Keratinocyte (primary cell): ENCODE data around the gene KCNH8.

Experiments
- CTCF ChIP-seq, 3 experiments: IDR thresholded peaks in 1 of 3; conservative IDR thresholded peaks in 1 of 3; optimal IDR thresholded peaks in 1 of 3; 2 replicates in 2 of 3; 3 replicates in 1 of 3; pipeline versions ENCODE3 to v1.5.1; 2011; ENCODE audit warnings: low read length in 3 of 3, mild to moderate bottlenecking in 3 of 3, moderate library complexity in 2 of 3, control low read depth in 1 of 3, inconsistent platforms in 1 of 3; ENCODE audit not compliant: insufficient read depth in 2 of 3; ENCODE audit errors: extremely low read depth in 1 of 3
- EZH2 ChIP-seq: IDR thresholded peaks from one replicate; pipeline ENCODE4 v1.6.1; 2012; ENCODE audit warnings: inconsistent platforms, mild to moderate bottlenecking, low read length, moderate library complexity

DNA sequence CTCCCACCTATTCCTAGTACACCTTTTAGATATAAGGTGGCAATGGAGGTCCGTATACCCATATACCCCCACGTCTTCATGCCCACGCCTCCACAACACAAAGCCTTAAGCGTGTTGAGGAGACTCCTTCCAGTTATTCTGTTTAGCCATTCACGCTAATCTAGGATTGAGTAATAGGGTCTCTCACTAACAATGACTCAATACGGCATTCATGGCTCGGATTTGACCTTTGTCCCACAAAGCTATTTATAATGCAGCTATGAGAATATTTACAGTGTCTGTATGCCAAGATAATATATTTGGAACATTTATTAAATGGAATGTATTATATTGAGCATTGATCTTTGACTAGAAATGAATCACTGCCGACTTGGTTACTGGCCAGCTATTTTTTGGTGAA lies 215.8 kb downstream of the KCNH8 start:
- no peak for TF ChIP-seq CTCF (optimal IDR thresholded peaks at IDR 0.05 in 1 of 3, IDR thresholded peaks at IDR 0.05 in 1 of 3, conservative IDR thresholded peaks at IDR 0.05 in 1 of 3; ENCODE audit: extremely low read depth in 1 of 3, insufficient read depth in 2 of 3, low read length in 3 of 3)
- no peak for TF ChIP-seq EZH2
